22Rv1 (cell line): ENCODE measurements around the gene LRRC3.

Experiments used
- H3K27ac ChIP-seq: fragments of 450-650 bp; 2 replicates; pipeline ENCODE4 v1.5.1; 2017
- CTCF ChIP-seq: fragments of 450-650 bp; IDR thresholded peaks from 2 replicates; pipeline ENCODE4 v1.5.1; 2017; ENCODE audit warnings: mild to moderate bottlenecking
- ZFX ChIP-seq: fragments of 450-650 bp; IDR thresholded peaks from 2 replicates; pipeline ENCODE4 v1.6.1; 2017; ENCODE audit warnings: antibody characterized with exemption, borderline replicate concordance

The LRRC3 gene

GRCh38 chr21:44432841-44433790 is 22.2 kb upstream of the LRRC3 start:
- no peak overlapping the region for H3K27ac ChIP-seq
- no peak for TF ChIP-seq ZFX
- no peak for TF ChIP-seq CTCF

DNA sequence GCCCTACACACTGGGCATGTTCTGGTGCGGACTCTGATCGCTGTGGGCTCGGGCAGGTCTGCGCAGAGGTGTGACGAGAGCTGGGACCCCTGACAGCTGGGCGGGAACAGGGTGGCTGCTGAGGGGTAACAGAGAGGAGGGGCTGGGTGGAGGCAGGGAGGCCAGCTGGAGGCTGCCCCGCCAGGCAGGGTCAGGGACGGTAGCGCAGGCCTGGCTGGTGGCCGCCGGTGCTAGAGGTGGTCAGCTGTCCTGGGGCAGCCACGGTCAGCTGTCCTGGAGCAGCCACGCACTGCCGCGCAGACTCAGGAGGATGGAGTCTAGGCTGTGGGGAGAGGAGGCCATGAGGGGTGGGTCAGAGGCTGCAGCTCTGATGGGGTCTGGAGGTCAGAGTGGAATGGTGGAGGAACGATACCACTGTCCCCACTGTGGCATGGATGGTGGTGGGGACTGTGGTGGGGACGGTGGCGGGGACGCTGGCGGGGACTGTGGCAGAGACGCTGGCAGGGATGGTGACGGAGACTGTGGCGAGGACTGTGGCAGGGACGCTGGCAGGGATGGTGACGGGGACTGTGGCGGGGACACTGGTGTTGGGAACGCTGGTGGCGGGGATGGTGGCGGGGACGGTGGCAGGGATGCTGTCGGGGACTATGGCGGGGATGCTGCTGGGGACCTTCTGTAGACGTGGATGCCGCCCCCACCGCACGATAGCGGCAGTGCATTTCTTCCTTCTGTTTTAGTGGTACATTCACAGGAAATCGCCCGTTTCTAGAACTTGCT is 21.3 kb upstream of the LRRC3 start:
- TF ChIP-seq ZFX (no peak), CTCF (no peak)
- H3K27ac ChIP-seq: no peak overlapping the region

DNA sequence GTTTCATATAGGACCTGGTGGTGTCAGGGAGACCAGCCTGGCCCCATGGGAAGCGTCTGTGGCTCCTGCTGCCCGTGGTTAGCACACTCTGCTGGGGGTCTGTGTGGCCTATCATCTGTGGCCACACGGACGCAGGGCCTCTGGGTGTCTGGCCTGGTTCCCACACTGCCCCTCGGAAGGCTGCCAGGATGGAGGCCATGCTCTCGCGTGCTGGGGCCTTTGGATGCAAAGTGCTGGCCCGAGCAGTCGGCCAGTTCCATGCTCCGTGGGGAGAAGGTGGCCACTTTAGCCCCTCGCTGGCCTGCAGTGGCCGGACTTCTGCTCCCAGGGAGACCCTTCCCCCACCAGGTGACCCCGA is 20.8 kb upstream of the LRRC3 start:
- TF ChIP-seq ZFX: no peak
- TF ChIP-seq CTCF: no peak
- no peak overlapping the region for H3K27ac ChIP-seq

- H3K27ac ChIP-seq: no peak overlapping the region
- TF ChIP-seq ZFX (no peak), CTCF (no peak)
These were observed 20.2 kb upstream of the LRRC3 start for GRCh38 chr21:44434936-44435635.

DNA sequence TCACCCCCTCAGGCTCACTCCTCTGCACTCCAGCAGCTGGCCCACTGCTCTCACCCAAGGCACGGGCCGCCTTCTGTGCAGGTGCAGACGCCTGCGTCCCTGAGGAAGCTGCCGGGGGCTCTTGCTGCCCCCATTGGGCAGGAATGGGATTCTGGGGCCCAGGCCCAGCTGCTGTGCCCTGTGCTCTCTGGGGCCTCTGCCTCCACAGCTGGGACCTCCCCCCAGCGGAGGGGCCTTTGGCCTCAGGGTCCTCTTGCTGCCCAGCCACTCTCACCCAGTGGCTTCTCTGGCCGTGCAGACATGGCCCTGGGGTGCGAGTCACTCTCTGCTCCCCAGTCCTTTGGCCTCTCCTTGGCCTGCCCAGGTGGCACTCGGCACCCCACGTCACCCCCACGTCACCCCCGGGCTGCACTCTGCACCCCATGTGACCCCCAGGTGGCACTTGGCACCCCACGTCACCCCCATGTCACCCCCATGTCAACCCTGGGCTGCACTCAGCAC is 19.1 kb upstream of the LRRC3 start:
- H3K27ac ChIP-seq: no peak overlapping the region
- TF ChIP-seq ZFX: no peak
- TF ChIP-seq CTCF: no peak

GRCh38 chr21:44436958-44437357 is 18.4 kb upstream of the LRRC3 start:
- no peak overlapping the region for H3K27ac ChIP-seq
- TF ChIP-seq ZFX (no peak), CTCF (no peak)

DNA sequence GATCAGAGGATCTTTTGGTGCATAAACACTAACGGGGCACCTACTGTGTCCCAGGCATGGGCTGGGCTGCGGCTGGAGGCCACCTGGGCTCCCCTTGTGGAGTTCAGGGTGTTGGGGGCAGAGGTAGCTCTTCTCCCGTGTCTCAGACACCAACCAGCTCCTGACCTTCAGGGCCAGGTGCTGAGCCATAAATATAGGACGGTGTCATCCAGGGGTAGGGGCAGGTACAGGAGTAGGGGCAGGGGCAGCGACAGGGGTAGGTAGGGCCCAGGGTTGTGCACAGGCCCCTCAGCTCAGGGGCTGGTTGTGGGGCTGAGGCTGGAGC is 18.0 kb upstream of the LRRC3 start:
- TF ChIP-seq ZFX: no peak
- TF ChIP-seq CTCF: no peak

More for the DNA sequence above, 18.0 kb upstream of the LRRC3 start:
- no peak overlapping the region for H3K27ac ChIP-seq
